ENCODE measurements around the gene GHR. TPM values are rescaled to one million over a fixed set of nuclear protein-coding genes. Genes with fewer than 3 reads are reported as not detected.

Gene GHR
- total RNA-seq, 1 donor from 2014 or later = 2.3 TPM

- H3K36me3 Mint-ChIP-seq (ENCODE audit: low read depth, unreplicated experiment) = no peaks in the 10 kb centered on the region
- H3K27me3 Mint-ChIP-seq (ENCODE audit: low read depth, unreplicated experiment) = no peaks in the 10 kb centered on the region
- H3K4me1 Mint-ChIP-seq (ENCODE audit: low read depth, unreplicated experiment) = peaks cover 3% of the 10 kb centered on the region
These were observed 205.6 kb downstream of the GHR start for GRCh38 chr5:42628821-42629220.

GRCh38 chr5:42629284-42629683, 206.0 kb downstream of the GHR start:
- no peak overlapping the region for H2AFZ ChIP-seq (ENCODE audit: low read depth, low read length)
- no peak for FAIRE-seq

More at GRCh38 chr5:42628821-42629220, 205.6 kb downstream of the GHR start:
- no peak for FAIRE-seq
- no peaks in the 10 kb centered on the region for H3K36me3 ChIP-seq (ENCODE audit: insufficient read depth, low read length)
- Mint-ChIP-seq H3K4me3 (ENCODE audit: unreplicated experiment) (no peak overlapping the region), H3K27ac (ENCODE audit: unreplicated experiment) (no peak overlapping the region), H3K9me3 (ENCODE audit: unreplicated experiment) (no peaks in the 10 kb centered on the region)
- H2AFZ ChIP-seq (ENCODE audit: low read depth, low read length) = no peak overlapping the region
- no peak overlapping the region for H3K4me2 ChIP-seq (ENCODE audit: low read length)
- no peak for TF ChIP-seq EZH2 (IDR thresholded peaks at IDR 0.05; ENCODE audit: insufficient read depth, low read length)
- TF ChIP-seq CTCF (IDR thresholded peaks at IDR 0.05; ENCODE audit: insufficient read depth, low read depth, low read length) = no peak
- no peak overlapping the region for H3K9ac ChIP-seq (ENCODE audit: low read length)
- H3K4me1 ChIP-seq (ENCODE audit: insufficient read depth, low read length) = no peaks in the 10 kb centered on the region
- H3K4me3 ChIP-seq (ENCODE audit: insufficient read depth, low read depth, low read length) = no peak overlapping the region
- no peaks in the 10 kb centered on the region for H3K27me3 ChIP-seq (ENCODE audit: insufficient read depth, low read length)
- DNase-seq (ENCODE audit: low read depth) = no peak
- H4K20me1 ChIP-seq (ENCODE audit: insufficient read depth, low read length) = no peaks in the 10 kb centered on the region
- no peak overlapping the region for H3K27ac ChIP-seq (ENCODE audit: low read depth, low read length)
- no peaks in the 10 kb centered on the region for H3K9me3 ChIP-seq (ENCODE audit: insufficient read depth, low read depth, low read length)
- H3K79me2 ChIP-seq (ENCODE audit: insufficient read depth, low read length) = no peaks in the 10 kb centered on the region

GRCh38 chr5:42631241-42631640, 208.0 kb downstream of the GHR start:
- DNase-seq (ENCODE audit: low read depth) (no peak), FAIRE-seq (no peak)
- Histone ChIP-seq H2AFZ (ENCODE audit: low read depth, low read length) (no peak overlapping the region), H3K4me3 (ENCODE audit: insufficient read depth, low read depth, low read length) (no peak overlapping the region), H3K27ac (ENCODE audit: low read depth, low read length) (no peak overlapping the region), H3K4me1 (ENCODE audit: insufficient read depth, low read length) (no peaks in the 10 kb centered on the region), H3K4me2 (ENCODE audit: low read length) (no peak overlapping the region), H3K27me3 (ENCODE audit: insufficient read depth, low read length) (no peaks in the 10 kb centered on the region), H3K9ac (ENCODE audit: low read length) (no peak overlapping the region), H3K36me3 (ENCODE audit: insufficient read depth, low read length) (no peaks in the 10 kb centered on the region), H4K20me1 (ENCODE audit: insufficient read depth, low read length) (no peaks in the 10 kb centered on the region), H3K9me3 (ENCODE audit: insufficient read depth, low read depth, low read length) (no peaks in the 10 kb centered on the region), H3K79me2 (ENCODE audit: insufficient read depth, low read length) (no peaks in the 10 kb centered on the region)
- no peak for TF ChIP-seq EZH2 (IDR thresholded peaks at IDR 0.05; ENCODE audit: insufficient read depth, low read length)
- Mint-ChIP-seq H3K9me3 (ENCODE audit: unreplicated experiment) (no peaks in the 10 kb centered on the region), H3K36me3 (ENCODE audit: low read depth, unreplicated experiment) (no peaks in the 10 kb centered on the region), H3K4me1 (ENCODE audit: low read depth, unreplicated experiment) (peaks cover 3% of the 10 kb centered on the region), H3K4me3 (ENCODE audit: unreplicated experiment) (no peak overlapping the region), H3K27me3 (ENCODE audit: low read depth, unreplicated experiment) (no peaks in the 10 kb centered on the region), H3K27ac (ENCODE audit: unreplicated experiment) (no peak overlapping the region)

More at GRCh38 chr5:42629284-42629683, 206.0 kb downstream of the GHR start:
- Histone ChIP-seq H3K9ac (ENCODE audit: low read length) (no peak overlapping the region), H3K4me3 (ENCODE audit: insufficient read depth, low read depth, low read length) (no peak overlapping the region), H3K4me2 (ENCODE audit: low read length) (no peak overlapping the region), H4K20me1 (ENCODE audit: insufficient read depth, low read length) (no peaks in the 10 kb centered on the region), H3K36me3 (ENCODE audit: insufficient read depth, low read length) (no peaks in the 10 kb centered on the region), H3K4me1 (ENCODE audit: insufficient read depth, low read length) (no peaks in the 10 kb centered on the region), H3K27me3 (ENCODE audit: insufficient read depth, low read length) (no peaks in the 10 kb centered on the region), H3K27ac (ENCODE audit: low read depth, low read length) (no peak overlapping the region), H3K79me2 (ENCODE audit: insufficient read depth, low read length) (no peaks in the 10 kb centered on the region), H3K9me3 (ENCODE audit: insufficient read depth, low read depth, low read length) (no peaks in the 10 kb centered on the region)
- Mint-ChIP-seq H3K27ac (ENCODE audit: unreplicated experiment) (no peak overlapping the region), H3K36me3 (ENCODE audit: low read depth, unreplicated experiment) (no peaks in the 10 kb centered on the region), H3K9me3 (ENCODE audit: unreplicated experiment) (no peaks in the 10 kb centered on the region), H3K27me3 (ENCODE audit: low read depth, unreplicated experiment) (no peaks in the 10 kb centered on the region), H3K4me1 (ENCODE audit: low read depth, unreplicated experiment) (peaks cover 3% of the 10 kb centered on the region), H3K4me3 (ENCODE audit: unreplicated experiment) (no peak overlapping the region)
- no peak for DNase-seq (ENCODE audit: low read depth)
- TF ChIP-seq EZH2 (IDR thresholded peaks at IDR 0.05; ENCODE audit: insufficient read depth, low read length) = no peak
